HFF-Myc (cell line): ENCODE results near the gene CDCP2.
"Not testable (repeated sequence)": the region's sequence is repeated elsewhere in the genome, so short reads cannot be mapped to it uniquely, and the experiment has no call there.

ENCODE experiments used
- DNase-seq: peaks from one replicate; pipeline ENCODE4 v3.0.0-alpha.2; 2011; ENCODE audit warnings: low read depth; ENCODE audit errors: extremely low read depth
- H3K4me3 ChIP-seq: replicated peaks from 2 replicates; pipeline ENCODE4 v1.5.1; 2011; ENCODE audit warnings: low read depth, mild to moderate bottlenecking, control low read depth, low read length
- CTCF ChIP-seq: IDR thresholded peaks from 2 replicates; pipeline ENCODE4 v1.5.1; 2012; ENCODE audit warnings: mild to moderate bottlenecking, low read depth, low read length, control low read depth; ENCODE audit errors: missing control alignments

The CDCP2 gene

GRCh38 chr1:54096877-54097240 is 55.9 kb downstream of the CDCP2 start:
- DNase-seq, result no peak
- no peak for TF ChIP-seq CTCF
- no peak overlapping the region for H3K4me3 ChIP-seq

GRCh38 chr1:54096227-54096876 is 56.4 kb downstream of the CDCP2 start:
- H3K4me3 ChIP-seq, result no peak overlapping the region
- TF ChIP-seq CTCF, result no peak
- DNase-seq, result no peak

- no peak for DNase-seq
- no peak overlapping the region for H3K4me3 ChIP-seq
- no peak for TF ChIP-seq CTCF
Observed at GRCh38 chr1:54095546-54096226, 57.1 kb downstream of the CDCP2 start.

- not testable (repeated sequence) for DNase-seq, H3K4me3 ChIP-seq
Observed at GRCh38 chr1:54094730-54095105, 58.1 kb downstream of the CDCP2 start.

GRCh38 chr1:54094001-54094729 is 58.6 kb downstream of the CDCP2 start:
- no peak for DNase-seq
- no peak for TF ChIP-seq CTCF
- H3K4me3 ChIP-seq, result no peak overlapping the region

- TF ChIP-seq CTCF, result no peak
- H3K4me3 ChIP-seq, result no peak overlapping the region
- DNase-seq, result no peak
Observed at GRCh38 chr1:54091666-54092065, 61.1 kb downstream of the CDCP2 start.

GRCh38 chr1:54088385-54088784 is 64.4 kb downstream of the CDCP2 start:
- H3K4me3 ChIP-seq, result no peak overlapping the region
- TF ChIP-seq CTCF, result no peak
- no peak for DNase-seq
